CD4-positive, alpha-beta T cell treated with Interferon gamma for 1 hour (primary cell): ENCODE data around the gene FAM163A.
"Not testable (repeated sequence)": the region's sequence is repeated elsewhere in the genome, so short reads cannot be mapped to it uniquely, and the experiment has no call there.

ENCODE experiments used
- DNase-seq: peaks from one replicate; pipeline ENCODE4 v3.0.0-alpha.2; 2020

FAM163A gene

GRCh38 chr1:179794669-179795068 lies 51.6 kb downstream of the FAM163A start:
- no peak for DNase-seq

GRCh38 chr1:179798213-179798863 lies 55.2 kb downstream of the FAM163A start:
- DNase-seq, result no peak

- no peak for DNase-seq
These were observed 55.9 kb downstream of the FAM163A start for GRCh38 chr1:179798864-179799516.

- no peak for DNase-seq
These were observed 57.4 kb downstream of the FAM163A start for GRCh38 chr1:179800481-179800880.

DNA sequence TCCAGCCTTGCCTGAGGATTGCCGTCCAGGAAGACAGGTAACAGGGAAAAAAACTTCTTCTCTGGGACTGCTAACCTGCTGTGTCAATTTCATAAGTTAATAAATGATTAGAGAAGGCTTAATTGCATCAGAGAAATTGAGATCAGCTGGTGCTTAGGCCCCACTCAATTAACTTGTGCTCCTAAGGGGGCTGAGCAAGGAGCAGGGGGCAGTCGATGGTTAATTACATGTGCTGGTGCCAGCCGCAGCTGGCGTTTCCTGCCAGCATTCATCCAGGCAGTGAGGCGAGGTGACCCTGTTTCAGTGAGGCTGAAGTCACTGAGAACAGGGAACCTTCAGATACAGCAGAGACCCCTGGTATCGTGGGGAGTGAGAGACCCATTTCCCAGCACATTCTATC lies 60.0 kb downstream of the FAM163A start:
- no peak for DNase-seq

GRCh38 chr1:179803918-179804317 lies 60.8 kb downstream of the FAM163A start:
- DNase-seq, result no peak

DNA sequence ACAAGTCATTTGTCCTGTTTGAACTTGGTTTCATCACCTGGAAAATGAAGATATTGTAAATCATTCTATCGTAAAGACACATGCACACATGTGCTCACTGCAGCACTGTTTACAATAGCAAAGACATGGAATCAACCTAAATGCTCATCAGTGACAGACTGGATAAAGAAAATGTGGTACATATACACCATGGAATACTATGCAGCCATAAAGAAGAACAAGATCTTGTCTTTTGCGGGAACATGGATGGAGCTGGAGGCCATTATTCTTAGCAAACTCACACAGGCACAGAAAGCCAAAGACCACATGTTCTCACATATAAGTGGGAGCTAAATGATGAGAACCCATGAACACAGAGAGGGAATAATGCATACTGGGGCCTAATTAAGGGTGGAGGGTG lies 61.3 kb downstream of the FAM163A start:
- DNase-seq, result not testable (repeated sequence)

GRCh38 chr1:179805291-179806195 lies 62.5 kb downstream of the FAM163A start:
- no peak for DNase-seq

GRCh38 chr1:179806333-179806732 lies 63.2 kb downstream of the FAM163A start:
- no peak for DNase-seq

DNA sequence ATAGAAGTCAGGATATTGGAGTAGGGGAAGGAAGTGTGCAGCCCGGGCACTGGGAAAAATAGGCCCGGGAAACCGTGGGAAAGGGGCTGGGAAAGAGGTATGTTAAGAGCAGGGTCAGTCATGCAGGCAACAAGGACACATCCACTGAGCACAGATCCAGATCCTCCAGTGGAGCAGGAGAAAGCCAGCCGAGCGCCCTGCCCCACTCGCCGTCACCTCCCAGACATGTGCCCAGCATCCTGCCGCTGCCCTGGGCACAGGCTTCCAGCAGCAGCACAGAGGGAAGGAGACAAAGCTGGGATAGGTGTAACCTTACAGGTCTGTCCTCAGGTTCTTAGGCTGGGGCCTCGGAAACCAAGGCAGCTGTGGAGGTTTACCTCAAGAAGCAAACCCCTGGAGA lies 64.2 kb downstream of the FAM163A start:
- no peak for DNase-seq

GRCh38 chr1:179807691-179808485 lies 64.8 kb downstream of the FAM163A start:
- no peak for DNase-seq

DNA sequence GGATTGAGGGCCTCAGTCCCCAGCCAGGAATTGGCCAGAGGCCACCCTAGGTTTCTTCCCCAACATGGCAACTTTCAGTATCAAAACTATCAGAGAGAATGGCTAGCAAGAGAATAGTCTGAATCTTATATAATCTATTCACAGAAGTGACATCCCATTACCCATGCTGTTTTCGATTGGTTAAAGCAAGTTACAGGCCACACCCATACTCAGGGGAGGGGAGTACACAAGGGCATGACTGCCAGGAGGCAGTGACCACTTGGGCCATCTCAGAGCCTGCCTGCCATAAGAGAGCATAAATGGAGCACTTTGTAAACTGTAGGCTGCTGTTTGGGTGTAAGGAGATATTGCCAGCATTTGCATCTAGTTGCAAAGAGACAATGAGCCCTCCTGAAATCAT lies 65.4 kb downstream of the FAM163A start:
- no peak for DNase-seq

DNA sequence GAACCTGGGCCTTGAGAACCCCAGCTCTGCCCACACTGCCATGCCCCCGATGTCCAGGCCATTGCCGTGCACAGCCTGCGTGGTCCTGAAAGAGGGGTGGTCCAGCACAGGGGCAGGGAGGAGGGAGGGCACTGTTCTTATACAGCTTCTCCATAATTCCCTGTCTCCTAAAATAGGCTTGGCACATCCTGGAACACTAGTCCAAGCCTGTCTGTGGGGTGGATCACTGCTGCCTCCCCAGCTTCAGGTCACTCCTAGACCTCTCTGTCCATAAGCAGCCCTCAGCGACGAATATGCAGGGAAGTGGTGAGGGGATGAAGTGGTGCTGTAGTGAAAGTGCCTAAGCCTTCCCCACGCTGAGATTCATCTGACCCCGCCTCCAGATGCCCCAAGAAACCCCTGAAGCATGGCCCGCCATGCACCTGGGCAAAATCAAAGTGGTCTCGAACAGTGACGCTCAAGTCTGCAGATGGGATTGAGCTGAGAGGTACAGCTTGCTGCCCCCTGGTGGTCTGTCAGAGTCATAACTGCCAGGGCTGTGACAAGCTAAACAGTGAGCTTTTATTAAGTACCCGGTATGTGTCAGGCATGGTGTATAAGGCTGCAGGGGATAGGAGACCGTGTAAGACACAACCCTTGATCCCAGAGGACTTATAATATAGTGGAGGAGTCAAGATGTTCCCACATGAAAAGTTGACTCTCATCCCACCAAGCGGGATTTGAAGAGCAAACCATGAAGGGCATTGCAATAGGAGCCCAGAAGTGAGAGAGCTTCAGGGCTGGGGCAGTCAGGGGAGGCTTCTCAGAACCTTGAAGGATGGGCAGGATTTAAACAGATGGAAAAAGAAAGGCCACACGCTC lies 66.6 kb downstream of the FAM163A start:
- peak; percentile 70 for DNase-seq

- DNase-seq, result no peak
These were observed 67.2 kb downstream of the FAM163A start for GRCh38 chr1:179810367-179810715.

DNA sequence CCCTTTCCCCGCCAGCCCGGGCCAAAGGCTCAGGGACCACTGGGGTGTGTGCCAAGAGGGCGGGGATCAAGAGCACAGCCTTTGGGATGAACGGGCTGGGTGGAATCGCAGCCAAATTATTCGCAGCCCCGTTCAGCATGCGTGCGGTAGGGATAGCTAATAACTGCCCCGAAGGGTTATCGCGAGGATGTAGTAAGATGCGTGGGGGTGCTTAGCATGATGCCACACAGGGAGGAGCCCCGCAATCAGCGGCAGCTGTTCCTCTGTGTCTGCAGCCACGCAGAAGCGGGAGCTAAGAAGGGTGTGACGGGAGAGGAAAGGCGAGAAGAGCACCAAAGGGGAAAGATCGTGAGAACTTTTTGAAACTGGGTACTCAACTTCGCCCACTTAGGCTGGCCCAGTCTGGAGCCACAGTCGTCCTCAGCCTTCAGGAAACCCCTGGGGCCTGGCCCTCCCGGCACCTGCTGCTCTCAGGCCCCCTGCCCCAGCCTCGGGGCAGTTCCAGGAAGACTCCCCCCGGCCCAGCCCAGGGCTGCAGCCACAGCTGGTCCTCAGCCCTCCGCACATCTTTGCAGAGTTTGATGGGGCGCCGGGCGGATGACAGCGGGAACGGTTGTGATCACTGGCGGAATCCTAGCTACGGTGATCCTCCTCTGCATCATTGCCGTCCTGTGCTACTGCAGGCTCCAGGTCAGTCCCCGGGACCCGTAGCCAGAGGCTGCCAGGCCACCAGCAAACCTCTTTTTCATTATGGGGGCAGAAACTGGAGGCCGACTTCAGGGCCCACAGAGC lies 69.6 kb downstream of the FAM163A start:
- DNase-seq, result no peak

GRCh38 chr1:179813626-179814545 lies 70.8 kb downstream of the FAM163A start:
- no peak for DNase-seq

GRCh38 chr1:179814546-179814838 lies 71.4 kb downstream of the FAM163A start:
- no peak for DNase-seq

DNA sequence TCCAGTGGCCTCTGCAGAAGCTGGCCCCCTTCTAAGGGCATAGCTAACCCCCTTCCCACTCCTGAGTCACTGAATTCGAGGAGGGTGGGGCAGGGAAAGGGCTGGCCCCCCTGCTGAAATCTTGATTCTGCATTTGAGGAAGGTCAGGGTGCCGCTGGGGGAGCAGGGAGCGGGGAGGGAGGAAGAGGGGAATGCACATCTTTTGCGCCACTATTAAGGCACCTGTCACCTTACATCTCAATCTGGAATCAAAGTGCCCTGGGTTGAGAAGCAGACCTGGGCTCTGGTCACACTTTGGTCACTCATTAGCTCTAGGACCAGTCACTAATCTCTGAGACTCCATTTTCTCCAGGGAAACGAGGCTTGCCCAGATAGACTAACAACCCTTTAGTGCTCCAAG lies 72.5 kb downstream of the FAM163A start:
- no peak for DNase-seq

GRCh38 chr1:179816196-179816960 lies 73.3 kb downstream of the FAM163A start:
- DNase-seq, result no peak

GRCh38 chr1:179817056-179817455 lies 74.0 kb downstream of the FAM163A start:
- DNase-seq, result no peak
